Measurements from ENCODE around the gene FANCD2.

DNA sequence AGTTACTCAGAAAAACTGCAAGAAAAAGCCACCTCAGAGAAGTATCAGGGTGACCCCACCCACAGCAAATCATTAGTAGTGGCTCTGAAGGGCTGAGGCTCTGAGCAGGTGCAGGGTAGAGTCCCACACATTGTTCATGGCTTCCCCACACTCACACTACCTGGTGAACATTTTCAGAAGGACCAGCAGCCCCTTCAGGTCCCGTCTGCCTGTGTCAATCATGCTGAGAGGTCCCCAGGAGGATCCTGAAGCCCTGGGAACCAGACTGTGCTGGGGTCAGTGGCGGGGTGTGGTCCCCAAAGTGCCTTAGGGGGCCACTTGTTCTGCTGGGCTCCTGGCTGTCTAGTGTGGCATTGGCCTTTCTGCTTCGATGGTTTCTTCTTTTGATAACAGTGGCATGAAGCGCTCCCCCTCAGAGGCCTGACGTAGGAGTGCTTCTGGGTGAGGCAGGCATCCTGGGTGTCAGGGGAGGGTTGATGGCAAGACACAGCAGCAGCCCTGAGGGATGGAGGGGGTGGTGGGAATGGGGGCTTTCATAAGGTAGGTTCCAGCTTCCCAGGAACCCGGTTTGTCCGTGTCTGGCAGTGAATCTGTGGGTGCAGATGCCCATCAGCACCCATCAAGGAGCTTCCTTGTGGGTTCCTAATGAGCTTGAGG is 19.0 kb upstream of the FANCD2 start:
- TF ChIP-seq, protein P1, sequence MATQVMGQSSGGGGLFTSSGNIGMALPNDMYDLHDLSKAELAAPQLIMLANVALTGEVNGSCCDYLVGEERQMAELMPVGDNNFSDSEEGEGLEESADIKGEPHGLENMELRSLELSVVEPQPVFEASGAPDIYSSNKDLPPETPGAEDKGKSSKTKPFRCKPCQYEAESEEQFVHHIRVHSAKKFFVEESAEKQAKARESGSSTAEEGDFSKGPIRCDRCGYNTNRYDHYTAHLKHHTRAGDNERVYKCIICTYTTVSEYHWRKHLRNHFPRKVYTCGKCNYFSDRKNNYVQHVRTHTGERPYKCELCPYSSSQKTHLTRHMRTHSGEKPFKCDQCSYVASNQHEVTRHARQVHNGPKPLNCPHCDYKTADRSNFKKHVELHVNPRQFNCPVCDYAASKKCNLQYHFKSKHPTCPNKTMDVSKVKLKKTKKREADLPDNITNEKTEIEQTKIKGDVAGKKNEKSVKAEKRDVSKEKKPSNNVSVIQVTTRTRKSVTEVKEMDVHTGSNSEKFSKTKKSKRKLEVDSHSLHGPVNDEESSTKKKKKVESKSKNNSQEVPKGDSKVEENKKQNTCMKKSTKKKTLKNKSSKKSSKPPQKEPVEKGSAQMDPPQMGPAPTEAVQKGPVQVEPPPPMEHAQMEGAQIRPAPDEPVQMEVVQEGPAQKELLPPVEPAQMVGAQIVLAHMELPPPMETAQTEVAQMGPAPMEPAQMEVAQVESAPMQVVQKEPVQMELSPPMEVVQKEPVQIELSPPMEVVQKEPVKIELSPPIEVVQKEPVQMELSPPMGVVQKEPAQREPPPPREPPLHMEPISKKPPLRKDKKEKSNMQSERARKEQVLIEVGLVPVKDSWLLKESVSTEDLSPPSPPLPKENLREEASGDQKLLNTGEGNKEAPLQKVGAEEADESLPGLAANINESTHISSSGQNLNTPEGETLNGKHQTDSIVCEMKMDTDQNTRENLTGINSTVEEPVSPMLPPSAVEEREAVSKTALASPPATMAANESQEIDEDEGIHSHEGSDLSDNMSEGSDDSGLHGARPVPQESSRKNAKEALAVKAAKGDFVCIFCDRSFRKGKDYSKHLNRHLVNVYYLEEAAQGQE (IDR thresholded peaks at IDR 0.05; ENCODE audit: borderline replicate concordance): no peak
- TF ChIP-seq, protein P2, sequence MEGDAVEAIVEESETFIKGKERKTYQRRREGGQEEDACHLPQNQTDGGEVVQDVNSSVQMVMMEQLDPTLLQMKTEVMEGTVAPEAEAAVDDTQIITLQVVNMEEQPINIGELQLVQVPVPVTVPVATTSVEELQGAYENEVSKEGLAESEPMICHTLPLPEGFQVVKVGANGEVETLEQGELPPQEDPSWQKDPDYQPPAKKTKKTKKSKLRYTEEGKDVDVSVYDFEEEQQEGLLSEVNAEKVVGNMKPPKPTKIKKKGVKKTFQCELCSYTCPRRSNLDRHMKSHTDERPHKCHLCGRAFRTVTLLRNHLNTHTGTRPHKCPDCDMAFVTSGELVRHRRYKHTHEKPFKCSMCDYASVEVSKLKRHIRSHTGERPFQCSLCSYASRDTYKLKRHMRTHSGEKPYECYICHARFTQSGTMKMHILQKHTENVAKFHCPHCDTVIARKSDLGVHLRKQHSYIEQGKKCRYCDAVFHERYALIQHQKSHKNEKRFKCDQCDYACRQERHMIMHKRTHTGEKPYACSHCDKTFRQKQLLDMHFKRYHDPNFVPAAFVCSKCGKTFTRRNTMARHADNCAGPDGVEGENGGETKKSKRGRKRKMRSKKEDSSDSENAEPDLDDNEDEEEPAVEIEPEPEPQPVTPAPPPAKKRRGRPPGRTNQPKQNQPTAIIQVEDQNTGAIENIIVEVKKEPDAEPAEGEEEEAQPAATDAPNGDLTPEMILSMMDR (IDR thresholded peaks at IDR 0.05; ENCODE audit: poor library complexity, severe bottlenecking): no peak
